NB4 (cell line): ENCODE data around the gene ANKFN1.

ENCODE experiments used
- CTCF ChIP-seq: IDR thresholded peaks from one replicate; pipeline ENCODE4 v1.5.1; 2012; ENCODE audit warnings: low read depth, low read length
- MAX ChIP-seq: IDR thresholded peaks from 2 replicates; pipeline ENCODE4 v1.6.1; 2011; ENCODE audit warnings: low read depth, low read length
- MYC ChIP-seq: IDR thresholded peaks from 2 replicates; pipeline ENCODE4 v1.6.1; 2011; ENCODE audit warnings: low read depth, low read length
- POLR2A ChIP-seq: IDR thresholded peaks from 2 replicates; pipeline ENCODE4 v1.6.1; 2011; ENCODE audit warnings: mild to moderate bottlenecking; ENCODE audit not compliant: insufficient read length; ENCODE audit errors: extremely low read depth

- TF ChIP-seq CTCF (no peak), MYC (no peak), MAX (no peak), POLR2A (no peak)
Observed at GRCh38 chr17:56434610-56435009, 281.3 kb downstream of the ANKFN1 start.
